ENCODE measurements around the gene EIF5A2.
"Not testable (repeated sequence)": the region's sequence is repeated elsewhere in the genome, so short reads cannot be mapped to it uniquely, and the experiment has no call there.

GRCh38 chr3:170877311-170877710 is 31.1 kb downstream of the EIF5A2 start:
- not testable (repeated sequence) for TF ChIP-seq CTCF (IDR thresholded peaks at IDR 0.05; ENCODE audit: low read depth, low read length); POLR2A (IDR thresholded peaks at IDR 0.05; ENCODE audit: extremely low read depth, insufficient read length); MYC (IDR thresholded peaks at IDR 0.05; ENCODE audit: low read depth, low read length)
- TF ChIP-seq, protein P1, sequence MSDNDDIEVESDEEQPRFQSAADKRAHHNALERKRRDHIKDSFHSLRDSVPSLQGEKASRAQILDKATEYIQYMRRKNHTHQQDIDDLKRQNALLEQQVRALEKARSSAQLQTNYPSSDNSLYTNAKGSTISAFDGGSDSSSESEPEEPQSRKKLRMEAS (IDR thresholded peaks at IDR 0.05; ENCODE audit: low read depth, low read length), result not testable (repeated sequence)
